K562 (cell line): ENCODE measurements around the gene HNF1B.

Experiments
- ARID3A ChIP-seq: IDR thresholded peaks from 2 replicates; pipeline ENCODE4 v1.6.1; 2012; ENCODE audit warnings: low read depth, low read length, improper control_type of control experiment, borderline replicate concordance
- CHD2 ChIP-seq: IDR thresholded peaks from 2 replicates; pipeline ENCODE4 v1.6.1; 2011; ENCODE audit warnings: low read depth, low read length
- CTCF ChIP-seq, 3 experiments: IDR thresholded peaks in 2 of 3; conservative IDR thresholded peaks in 1 of 3; 2 replicates each; pipeline ENCODE4 v1.5.1; 2011 to 2012; ENCODE audit warnings: low read length in 3 of 3, mild to moderate bottlenecking in 3 of 3, control low read depth in 2 of 3, improper control_type of control experiment in 1 of 3, inconsistent platforms in 1 of 3, low read depth in 1 of 3, mixed read lengths in 1 of 3, moderate library complexity in 1 of 3; ENCODE audit not compliant: insufficient read depth in 2 of 3
- DDX20 ChIP-seq: fragments of 450-650 bp; IDR thresholded peaks from 2 replicates; pipeline ENCODE4 v1.6.1; 2016; ENCODE audit warnings: missing genetic modification characterization, low read depth, mild to moderate bottlenecking, missing compliant biosample characterization, moderate library complexity
- FOXP1 ChIP-seq: sonication (generic); formaldehyde crosslinking; IDR thresholded peaks from 2 replicates; pipeline ENCODE4 v1.8.0; 2022; ENCODE audit warnings: mild to moderate bottlenecking, missing genetic modification reagents
- POLR2A ChIP-seq: fragments of 450-650 bp; conservative IDR thresholded peaks from 2 replicates; pipeline ENCODE4 v1.6.1; 2016
- RERE ChIP-seq: sonication (generic); formaldehyde crosslinking; IDR thresholded peaks from 2 replicates; pipeline ENCODE4 v1.8.0; 2023; ENCODE audit warnings: missing genetic modification reagents, mild to moderate bottlenecking, borderline replicate concordance
- TBP ChIP-seq: optimal IDR thresholded peaks from 2 replicates; pipeline ENCODE3; 2011; ENCODE audit warnings: low read depth, low read length, improper control_type of control experiment
- ZBTB1 ChIP-seq: sonication (generic); formaldehyde crosslinking; IDR thresholded peaks from 2 replicates; pipeline ENCODE4 v1.8.1; 2023; ENCODE audit warnings: missing genetic modification reagents, low read depth, mild to moderate bottlenecking, borderline replicate concordance

GRCh38 chr17:37710344-37710886, 34.4 kb downstream of the HNF1B start:
- TF ChIP-seq RERE (CRISPR knock-in tag): no peak
- no peak for TF ChIP-seq ARID3A
- TF ChIP-seq FOXP1 (CRISPR knock-in tag): no peak
- TF ChIP-seq ZBTB1 (CRISPR knock-in tag): no peak
- TF ChIP-seq TBP: no peak
- TF ChIP-seq CHD2: no peak
- TF ChIP-seq POLR2A: no peak
- no peak for TF ChIP-seq DDX20 (tag)
- no peak for TF ChIP-seq CTCF (IDR thresholded peaks at IDR 0.05 in 2 of 3, conservative IDR thresholded peaks at IDR 0.05 in 1 of 3; ENCODE audit: insufficient read depth in 2 of 3, low read depth in 1 of 3, low read length in 3 of 3)
